Naive B cell (primary cell): ENCODE results near the gene TMSB4X. TPM values are rescaled to one million over a fixed set of nuclear protein-coding genes. Genes with fewer than 3 reads are reported as not detected.
"Not testable (repeated sequence)": the region's sequence is repeated elsewhere in the genome, so short reads cannot be mapped to it uniquely, and the experiment has no call there.

Experiments used
- ATAC-seq, 2 donors: fragments of 150-1000 bp; cut with Tn5 transposase; 2 replicates each; pipeline ENCODE4 v1.10.0; 2021; ENCODE audit warnings: low read depth in 2 of 2, mild to moderate bottlenecking in 2 of 2, moderate library complexity in 2 of 2
- DNase-seq: peaks from one replicate; pipeline ENCODE4 v3.0.0; 2022
- H3K27ac Mint-ChIP-seq, 6 donors: one replicate each; pipeline ENCODE4 v1.8.0; 2020 to 2022; ENCODE audit warnings: mild to moderate bottlenecking in 6 of 6, mixed read lengths in 6 of 6, moderate library complexity in 5 of 6, inconsistent platforms in 2 of 6
- H3K27me3 Mint-ChIP-seq, 3 donors: one replicate each; pipeline ENCODE4 v1.8.0; 2021 to 2022; ENCODE audit warnings: mixed read lengths in 3 of 3, mild to moderate bottlenecking in 1 of 3
- H3K36me3 Mint-ChIP-seq, 2 donors: one replicate each; pipeline ENCODE4 v1.8.0; 2020 to 2022; ENCODE audit warnings: mixed read lengths in 2 of 2, inconsistent platforms in 1 of 2, mild to moderate bottlenecking in 1 of 2
- H3K4me1 Mint-ChIP-seq, 3 donors: one replicate each; pipeline ENCODE4 v1.8.0; 2020 to 2022; ENCODE audit warnings: mixed read lengths in 3 of 3, inconsistent platforms in 1 of 3, mild to moderate bottlenecking in 1 of 3, moderate library complexity in 1 of 3
- H3K4me3 Mint-ChIP-seq, 8 donors: one replicate each; pipeline ENCODE4 v1.8.0; 2020 to 2022; ENCODE audit warnings: mild to moderate bottlenecking in 8 of 8, mixed read lengths in 8 of 8, moderate library complexity in 8 of 8, inconsistent platforms in 2 of 8
- H3K9me3 Mint-ChIP-seq, 7 donors: one replicate each; pipeline ENCODE4 v1.8.0; 2020 to 2022; ENCODE audit warnings: mixed read lengths in 7 of 7, mild to moderate bottlenecking in 5 of 7, inconsistent platforms in 2 of 7, moderate library complexity in 1 of 7
- polyA plus RNA-seq, 6 donors: library from polyadenylated mRNA; unstranded; fragments of 300-500 nt; fragmentation: Illumina TruSeq; gene quantifications; one replicate each; pipeline ENCODE4 v1.2.3, GENCODE V29; 2021; ENCODE audit warnings: low read depth in 6 of 6

TMSB4X gene
- polyA plus RNA-seq, 6 donors from 2014 or later, result 18,491 to 24,142 (median 22,031) TPM

GRCh38 chrX:12958059-12958458 is 16.9 kb upstream of the TMSB4X start:
- peaks cover 0 to 2% (median 0%) of the 10 kb centered on the region in 7 donors for H3K9me3 Mint-ChIP-seq

GRCh38 chrX:12958461-12958860 is 16.4 kb upstream of the TMSB4X start:
- no peak for ATAC-seq
- DNase-seq, result no peak
- Mint-ChIP-seq H3K4me1 (peaks cover 64 to 71% (median 66%) of the 10 kb centered on the region in 3 donors), H3K27me3 (no peaks in the 10 kb centered on the region), H3K9me3 (peaks cover 0 to 2% (median 0%) of the 10 kb centered on the region in 7 donors), H3K36me3 (no peaks in the 10 kb centered on the region), H3K27ac (peak overlapping the region in 4 of 6 donors; percentile 94 to 99 (median 99)), H3K4me3 (peak overlapping the region in 1 of 8 donors; percentile 70)

More at GRCh38 chrX:12958059-12958458, 16.9 kb upstream of the TMSB4X start:
- Mint-ChIP-seq H3K4me3 (peak overlapping the region; percentile 70 to 90 (median 82)), H3K27ac (peak overlapping the region; percentile 94 to 99 (median 98)), H3K27me3 (no peaks in the 10 kb centered on the region), H3K36me3 (no peaks in the 10 kb centered on the region), H3K4me1 (peaks cover 66 to 75% (median 66%) of the 10 kb centered on the region in 3 donors)
- ATAC-seq, result no peak
- DNase-seq, result no peak

GRCh38 chrX:12961196-12961718 is 13.7 kb upstream of the TMSB4X start:
- Mint-ChIP-seq H3K27ac (peak overlapping the region in 2 of 6 donors; percentile 15 to 35), H3K36me3 (no peaks in the 10 kb centered on the region), H3K27me3 (no peaks in the 10 kb centered on the region), H3K9me3 (no peaks in the 10 kb centered on the region), H3K4me1 (peaks cover 44 to 52% (median 51%) of the 10 kb centered on the region in 3 donors), H3K4me3 (peak overlapping the region in 1 of 8 donors; percentile 57)
- DNase-seq, result no peak
- no peak for ATAC-seq

- ATAC-seq (no peak), DNase-seq (no peak)
- Mint-ChIP-seq H3K4me3 (peak overlapping the region in 6 of 8 donors; percentile 31 to 75 (median 59)), H3K9me3 (no peaks in the 10 kb centered on the region), H3K4me1 (peaks cover 38 to 50% (median 50%) of the 10 kb centered on the region in 3 donors), H3K27ac (peak overlapping the region in 4 of 6 donors; percentile 15 to 86 (median 80)), H3K27me3 (no peaks in the 10 kb centered on the region), H3K36me3 (no peaks in the 10 kb centered on the region)
Observed at GRCh38 chrX:12962041-12962504, 12.8 kb upstream of the TMSB4X start.

- peaks cover 35 to 47% (median 46%) of the 10 kb centered on the region in 3 donors for H3K4me1 Mint-ChIP-seq
- H3K36me3 Mint-ChIP-seq, H3K27ac Mint-ChIP-seq, H3K4me3 Mint-ChIP-seq, H3K27me3 Mint-ChIP-seq, ATAC-seq, DNase-seq, H3K9me3 Mint-ChIP-seq: not testable (repeated sequence)
Observed at GRCh38 chrX:12963210-12963850, 11.6 kb upstream of the TMSB4X start.

- H3K27me3 Mint-ChIP-seq, result no peaks in the 10 kb centered on the region
- H3K9me3 Mint-ChIP-seq, result no peaks in the 10 kb centered on the region
- H3K4me1 Mint-ChIP-seq, result peaks cover 32 to 58% (median 42%) of the 10 kb centered on the region in 3 donors
- ATAC-seq (no peak), DNase-seq (no peak)
- peak overlapping the region in 2 of 6 donors; percentile 15 to 39 for H3K27ac Mint-ChIP-seq
- no peak overlapping the region for H3K4me3 Mint-ChIP-seq
- H3K36me3 Mint-ChIP-seq, result no peaks in the 10 kb centered on the region
Observed at GRCh38 chrX:12965131-12965940, 9.6 kb upstream of the TMSB4X start.

- H3K4me1 Mint-ChIP-seq, result peaks cover 35 to 63% (median 43%) of the 10 kb centered on the region in 3 donors
- no peak overlapping the region for H3K4me3 Mint-ChIP-seq
Observed at GRCh38 chrX:12966151-12966550, 8.8 kb upstream of the TMSB4X start.

GRCh38 chrX:12967711-12968465 is 7.0 kb upstream of the TMSB4X start:
- ATAC-seq (no peak), DNase-seq (no peak)
- peaks cover 0 to 12% (median 0%) of the 10 kb centered on the region in 3 donors for H3K27me3 Mint-ChIP-seq
- no peaks in the 10 kb centered on the region for H3K36me3 Mint-ChIP-seq
- no peaks in the 10 kb centered on the region for H3K9me3 Mint-ChIP-seq
- H3K27ac Mint-ChIP-seq, result peak overlapping the region in 5 of 6 donors; percentile 44 to 99 (median 89)
- H3K4me1 Mint-ChIP-seq, result peaks cover 39 to 63% (median 43%) of the 10 kb centered on the region in 3 donors
- peak overlapping the region in 6 of 8 donors; percentile 15 to 62 (median 52) for H3K4me3 Mint-ChIP-seq

More at GRCh38 chrX:12966151-12966550, 8.8 kb upstream of the TMSB4X start:
- H3K27ac Mint-ChIP-seq, result peak overlapping the region in 1 of 6 donors; percentile 57
- ATAC-seq (no peak), DNase-seq (no peak)
- H3K9me3 Mint-ChIP-seq, result no peaks in the 10 kb centered on the region
- no peaks in the 10 kb centered on the region for H3K36me3 Mint-ChIP-seq
- H3K27me3 Mint-ChIP-seq, result no peaks in the 10 kb centered on the region

- peaks cover 0 to 17% (median 0%) of the 10 kb centered on the region in 3 donors for H3K27me3 Mint-ChIP-seq
- H3K27ac Mint-ChIP-seq, result peak overlapping the region; percentile 93 to 99 (median 96)
- H3K36me3 Mint-ChIP-seq, result peaks cover under 1 to 2% of the 10 kb centered on the region in 2 donors
- ATAC-seq, result peak; percentile 45 to 50
- peak overlapping the region; percentile 74 to 100 (median 82) for H3K4me3 Mint-ChIP-seq
- peaks cover 46 to 73% (median 48%) of the 10 kb centered on the region in 3 donors for H3K4me1 Mint-ChIP-seq
- DNase-seq, result peak; percentile 44
- peaks cover 0 to 4% (median under 1%) of the 10 kb centered on the region in 7 donors for H3K9me3 Mint-ChIP-seq
Observed at GRCh38 chrX:12970691-12971202, 4.2 kb upstream of the TMSB4X start.

- H3K36me3 Mint-ChIP-seq, result peaks cover 6 to 9% of the 10 kb centered on the region in 2 donors
- ATAC-seq (no peak), DNase-seq (no peak)
- peaks cover 0 to 8% (median 4%) of the 10 kb centered on the region in 7 donors for H3K9me3 Mint-ChIP-seq
- peaks cover 0 to 17% (median 0%) of the 10 kb centered on the region in 3 donors for H3K27me3 Mint-ChIP-seq
- H3K27ac Mint-ChIP-seq, result peak overlapping the region; percentile 93 to 99 (median 96)
- peaks cover 46 to 72% (median 51%) of the 10 kb centered on the region in 3 donors for H3K4me1 Mint-ChIP-seq
- peak overlapping the region; percentile 74 to 100 (median 82) for H3K4me3 Mint-ChIP-seq
Observed at GRCh38 chrX:12971282-12972003, 3.5 kb upstream of the TMSB4X start.

- H3K36me3 Mint-ChIP-seq, result peaks cover 9 to 14% of the 10 kb centered on the region in 2 donors
- H3K27me3 Mint-ChIP-seq, result peaks cover 0 to 17% (median 0%) of the 10 kb centered on the region in 3 donors
- H3K9me3 Mint-ChIP-seq, result peaks cover 0 to 8% (median 4%) of the 10 kb centered on the region in 7 donors
- ATAC-seq (no peak), DNase-seq (no peak)
- H3K4me3 Mint-ChIP-seq, result peak overlapping the region; percentile 55 to 100 (median 82)
- peak overlapping the region; percentile 70 to 99 (median 86) for H3K27ac Mint-ChIP-seq
- peaks cover 44 to 71% (median 49%) of the 10 kb centered on the region in 3 donors for H3K4me1 Mint-ChIP-seq
Observed at GRCh38 chrX:12972243-12972642, 2.7 kb upstream of the TMSB4X start.
